ENCODE measurements around the gene MAP6. TPM values are rescaled to one million over a fixed set of nuclear protein-coding genes. Genes with fewer than 3 reads are reported as not detected.

The MAP6 gene
- total RNA-seq, 2 donors from 2014 or later: 6.3 to 8.1 TPM

GRCh38 chr11:75611823-75612222 is 57.0 kb downstream of the MAP6 start:
- Histone ChIP-seq H3K36me3 (no peaks in the 10 kb centered on the region), H3K27ac (no peak overlapping the region), H3K4me1 (no peaks in the 10 kb centered on the region), H3K9me3 (no peaks in the 10 kb centered on the region), H3K27me3 (no peaks in the 10 kb centered on the region), H3K4me3 (no peak overlapping the region)
- DNase-seq (ENCODE audit: low spot score): no peak
- TF ChIP-seq CTCF (IDR thresholded peaks at IDR 0.05): no peak

- H3K27ac ChIP-seq: no peak overlapping the region
- H3K27me3 ChIP-seq: no peaks in the 10 kb centered on the region
- H3K4me1 ChIP-seq: no peaks in the 10 kb centered on the region
- no peaks in the 10 kb centered on the region for H3K9me3 ChIP-seq
- no peak overlapping the region for H3K4me3 ChIP-seq
- no peak for TF ChIP-seq CTCF (IDR thresholded peaks at IDR 0.05)
- DNase-seq (ENCODE audit: low spot score): no peak
- no peaks in the 10 kb centered on the region for H3K36me3 ChIP-seq
These were observed 62.7 kb downstream of the MAP6 start for GRCh38 chr11:75606099-75606498.

GRCh38 chr11:75603791-75604736 is 64.8 kb downstream of the MAP6 start:
- H3K27me3 ChIP-seq: no peaks in the 10 kb centered on the region
- no peak for TF ChIP-seq CTCF (IDR thresholded peaks at IDR 0.05)
- no peak overlapping the region for H3K27ac ChIP-seq
- no peaks in the 10 kb centered on the region for H3K36me3 ChIP-seq
- DNase-seq (ENCODE audit: low spot score): no peak
- H3K4me1 ChIP-seq: no peaks in the 10 kb centered on the region
- H3K4me3 ChIP-seq: no peak overlapping the region
- no peaks in the 10 kb centered on the region for H3K9me3 ChIP-seq

GRCh38 chr11:75602951-75603350 is 65.9 kb downstream of the MAP6 start:
- Histone ChIP-seq H3K4me1 (no peaks in the 10 kb centered on the region), H3K9me3 (no peaks in the 10 kb centered on the region), H3K36me3 (no peaks in the 10 kb centered on the region), H3K4me3 (no peak overlapping the region), H3K27ac (no peak overlapping the region), H3K27me3 (no peaks in the 10 kb centered on the region)
- no peak for DNase-seq (ENCODE audit: low spot score)
- no peak for TF ChIP-seq CTCF (IDR thresholded peaks at IDR 0.05)

- Histone ChIP-seq H3K9me3 (no peaks in the 10 kb centered on the region), H3K4me3 (no peak overlapping the region)
These were observed 67.3 kb downstream of the MAP6 start for GRCh38 chr11:75601494-75601893.

More at GRCh38 chr11:75601494-75601893, 67.3 kb downstream of the MAP6 start:
- H3K27me3 ChIP-seq: no peaks in the 10 kb centered on the region
- no peak for DNase-seq (ENCODE audit: low spot score)
- no peak for TF ChIP-seq CTCF (IDR thresholded peaks at IDR 0.05)
- no peaks in the 10 kb centered on the region for H3K4me1 ChIP-seq
- no peak overlapping the region for H3K27ac ChIP-seq
- no peaks in the 10 kb centered on the region for H3K36me3 ChIP-seq

Measured in right atrium auricular region (tissue), 2 donors.